Measurements from ENCODE around the gene ARMC7. TPM values are rescaled to one million over a fixed set of nuclear protein-coding genes. Genes with fewer than 3 reads are reported as not detected.

The ARMC7 gene
- total RNA-seq, 2 donors from 2014 or later, result 6.7 to 7.9 TPM

- no peaks in the 10 kb centered on the region for H3K36me3 ChIP-seq (replicated peaks in 1 of 2; ENCODE audit: insufficient read depth in 1 of 2, low read depth in 2 of 2)
- peaks cover 44% of the 10 kb centered on the region for H3K4me1 ChIP-seq
- intact Hi-C loops (cut with DNase I), result no loop called here
- 23 to 47% methylated on average over 13 to 46 of the region's 69 CpGs for WGBS, 2 donors
- no peaks in the 10 kb centered on the region for H3K27me3 ChIP-seq
- peak within 1 kb of the TSS; percentile 64 to 88 (median 84) for H3K27ac ChIP-seq
- peak; percentile 83 for ATAC-seq
- TF ChIP-seq POLR2A (IDR thresholded peaks at IDR 0.05) (peak; percentile 46 to 58 (median 54)), CTCF (IDR thresholded peaks at IDR 0.05) (no peak)
- DNase-seq, result peak; percentile 65 to 83 (median 75)
- no peak within 1 kb of the TSS for H3K4me3 ChIP-seq
- H3K9me3 ChIP-seq, result no peaks in the 10 kb centered on the region
Observed at GRCh38 chr17:75087558-75088453, 22.0 kb upstream of the ARMC7 start, which contains the start of gene SLC16A5. SLC16A5 (plus strand) TSS chr17:75087954; CDS start chr17:75093637, 5,683 bp downstream.

- H3K4me3 ChIP-seq, result no peak overlapping the region
- ATAC-seq (no peak), DNase-seq (no peak)
- no peak for TF ChIP-seq CTCF (IDR thresholded peaks at IDR 0.05)
- peak in 1 of 3 donors; percentile 9 for TF ChIP-seq POLR2A (IDR thresholded peaks at IDR 0.05)
- H3K27me3 ChIP-seq, result no peaks in the 10 kb centered on the region
- H3K9me3 ChIP-seq, result no peaks in the 10 kb centered on the region
- peak overlapping the region; percentile 64 to 88 (median 84) for H3K27ac ChIP-seq
- H3K4me1 ChIP-seq, result peaks cover 53% of the 10 kb centered on the region
- no peaks in the 10 kb centered on the region for H3K36me3 ChIP-seq (replicated peaks in 1 of 2; ENCODE audit: insufficient read depth in 1 of 2, low read depth in 2 of 2)
- intact Hi-C loops (cut with DNase I), result no loop called here
- 74 to 94% methylated on average over 2 to 11 of the region's 11 CpGs for whole genome bisulfite sequencing, 2 donors
Observed at GRCh38 chr17:75088465-75089417, 21.0 kb upstream of the ARMC7 start.

- no peak for DNase-seq
- Histone ChIP-seq H3K9me3 (no peaks in the 10 kb centered on the region), H3K4me3 (no peak overlapping the region)
Observed at GRCh38 chr17:75090871-75091854, 18.6 kb upstream of the ARMC7 start.

More at GRCh38 chr17:75090871-75091854, 18.6 kb upstream of the ARMC7 start:
- Histone ChIP-seq H3K27me3 (no peaks in the 10 kb centered on the region), H3K27ac (peak overlapping the region in 3 of 4 donors; percentile 34 to 88 (median 57)), H3K4me1 (peaks cover 61% of the 10 kb centered on the region), H3K36me3 (replicated peaks in 1 of 2; ENCODE audit: insufficient read depth in 1 of 2, low read depth in 2 of 2) (no peaks in the 10 kb centered on the region)
- WGBS, 2 donors, result 58 to 69% methylated on average over 16 to 19 of the region's 19 CpGs
- no peak for TF ChIP-seq CTCF (IDR thresholded peaks at IDR 0.05)
- TF ChIP-seq POLR2A (IDR thresholded peaks at IDR 0.05), result no peak
- intact Hi-C loops (cut with DNase I), result no loop called here
- no peak for ATAC-seq

Data from body of pancreas (tissue), 4 donors.